ENCODE measurements around the gene USH1C.

DNA sequence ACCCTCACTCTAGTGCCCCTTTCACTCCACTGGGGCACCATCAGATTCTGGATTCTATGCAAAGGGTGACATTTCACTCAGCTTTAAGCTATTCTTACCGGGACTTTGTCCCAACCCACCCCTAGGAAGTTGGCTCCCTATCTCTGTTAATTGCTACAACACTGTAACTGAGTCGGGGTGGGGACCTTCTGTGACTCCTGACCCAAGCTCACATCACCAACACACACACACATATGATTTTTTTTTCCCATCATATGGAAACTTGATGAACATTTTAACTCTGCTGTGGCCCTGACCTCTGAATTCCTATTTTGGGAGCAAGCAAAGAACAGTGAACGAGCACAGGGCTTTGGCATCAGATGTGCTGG, 16.6 kb downstream of the USH1C start:
- TF ChIP-seq EZH2 (IDR thresholded peaks at IDR 0.05; ENCODE audit: insufficient read depth, poor library complexity, severe bottlenecking) (no peak), EZH2phosphoT487 (IDR thresholded peaks at IDR 0.05; ENCODE audit: insufficient read depth, low read depth) (no peak)
